ACC112 (cell line): Measurements from ENCODE around the gene AFAP1.

Experiments
- H2AFZ ChIP-seq: fragments of 200-600 bp; sonication (generic); one replicate; pipeline ENCODE4 v1.6.0; 2017; ENCODE audit warnings: antibody characterized with exemption, low read length; ENCODE audit not compliant: unreplicated experiment
- H3K27ac ChIP-seq: fragments of 200-600 bp; sonication (generic); 2 replicates; pipeline ENCODE4 v1.5.1; 2014; ENCODE audit warnings: low read depth, mild to moderate bottlenecking, antibody characterized with exemption, low read length, moderate library complexity
- H3K27me3 ChIP-seq: fragments of 200-600 bp; sonication (generic); 2 replicates; pipeline ENCODE4 v1.6.1; 2014; ENCODE audit warnings: mild to moderate bottlenecking, antibody characterized with exemption, low read length, moderate library complexity, mixed read lengths; ENCODE audit not compliant: insufficient read depth
- H3K36me3 ChIP-seq: fragments of 200-600 bp; sonication (generic); 2 replicates; pipeline ENCODE4 v1.6.1; 2016; ENCODE audit warnings: mild to moderate bottlenecking, antibody characterized with exemption, low read length, moderate library complexity, mixed read lengths; ENCODE audit not compliant: insufficient read depth
- H3K4me1 ChIP-seq: fragments of 200-600 bp; sonication (generic); one replicate; pipeline ENCODE4 v1.6.1; 2016; ENCODE audit warnings: low read length, mixed read lengths; ENCODE audit not compliant: insufficient read depth, unreplicated experiment, control insufficient read depth
- H3K4me3 ChIP-seq: fragments of 200-600 bp; sonication (generic); 2 replicates; pipeline ENCODE4 v1.5.1; 2014; ENCODE audit warnings: mild to moderate bottlenecking, low read depth, low read length
- H3K79me2 ChIP-seq: fragments of 200-600 bp; sonication (generic); one replicate; pipeline ENCODE4 v1.6.0; 2016; ENCODE audit warnings: low read length; ENCODE audit not compliant: control insufficient read depth, unreplicated experiment, insufficient read depth

AFAP1 gene

DNA sequence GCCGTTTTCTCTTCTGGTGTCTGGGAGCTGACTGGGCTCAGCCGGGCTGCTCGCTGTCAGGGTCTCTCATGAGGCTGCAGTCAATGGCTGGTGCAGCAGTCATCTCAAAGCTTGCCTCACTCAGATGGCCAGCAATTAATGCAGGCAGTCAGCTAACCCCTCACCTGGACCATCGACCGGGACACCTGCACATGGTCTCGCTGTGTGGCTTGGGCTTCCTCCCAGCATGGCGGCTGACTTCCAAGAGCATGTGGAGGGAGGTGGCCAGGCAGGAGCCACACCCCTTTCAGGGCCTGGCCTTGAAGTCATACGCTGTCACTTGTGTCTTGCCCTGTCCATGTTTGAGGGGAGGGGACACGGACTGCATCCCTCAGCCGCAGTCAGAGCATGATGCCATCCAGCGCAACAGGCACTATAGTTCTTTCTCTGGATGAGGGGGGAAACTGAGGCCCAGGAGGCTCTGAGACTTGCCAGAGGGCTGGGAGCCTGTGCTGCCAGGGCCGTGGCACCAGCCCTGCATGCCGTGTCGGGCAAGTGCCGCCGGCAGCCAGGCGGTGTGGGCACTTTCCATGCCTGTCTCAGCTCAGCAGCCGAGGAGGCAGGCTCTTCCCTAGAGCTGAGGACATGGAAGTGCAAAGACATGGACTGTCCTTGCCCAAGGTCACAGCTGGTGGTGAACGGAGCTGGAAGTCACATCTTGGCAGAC, 201.8 kb downstream of the AFAP1 start:
- no peak overlapping the region for H3K4me3 ChIP-seq
- no peak overlapping the region for H3K27ac ChIP-seq
- H3K27me3 ChIP-seq, result no peaks in the 10 kb centered on the region
- H3K79me2 ChIP-seq, result no peaks in the 10 kb centered on the region
- no peaks in the 10 kb centered on the region for H3K4me1 ChIP-seq
- H3K36me3 ChIP-seq, result no peaks in the 10 kb centered on the region
- no peak overlapping the region for H2AFZ ChIP-seq

DNA sequence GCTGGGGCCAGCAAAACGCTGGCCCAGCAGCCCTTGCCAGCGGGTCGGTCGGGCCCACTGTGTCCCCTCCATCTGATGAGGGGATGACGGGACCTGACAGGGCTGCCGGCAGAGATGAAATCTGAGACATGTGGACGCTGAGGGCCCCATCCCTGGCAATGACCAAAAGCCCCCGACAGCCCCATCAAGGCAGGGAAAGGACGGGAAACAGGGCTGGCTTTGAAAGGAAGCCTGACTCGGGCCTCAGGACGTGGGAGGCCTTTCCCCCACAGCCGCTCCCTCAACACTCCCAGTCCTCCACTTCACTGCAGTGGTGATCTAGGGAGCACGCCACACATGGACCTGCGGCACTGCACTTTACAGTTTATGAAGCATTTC, 202.4 kb downstream of the AFAP1 start:
- H3K4me1 ChIP-seq, result no peaks in the 10 kb centered on the region
- no peak overlapping the region for H3K4me3 ChIP-seq
- H2AFZ ChIP-seq, result no peak overlapping the region
- no peaks in the 10 kb centered on the region for H3K27me3 ChIP-seq
- H3K36me3 ChIP-seq, result no peaks in the 10 kb centered on the region
- H3K79me2 ChIP-seq, result no peaks in the 10 kb centered on the region
- H3K27ac ChIP-seq, result no peak overlapping the region

DNA sequence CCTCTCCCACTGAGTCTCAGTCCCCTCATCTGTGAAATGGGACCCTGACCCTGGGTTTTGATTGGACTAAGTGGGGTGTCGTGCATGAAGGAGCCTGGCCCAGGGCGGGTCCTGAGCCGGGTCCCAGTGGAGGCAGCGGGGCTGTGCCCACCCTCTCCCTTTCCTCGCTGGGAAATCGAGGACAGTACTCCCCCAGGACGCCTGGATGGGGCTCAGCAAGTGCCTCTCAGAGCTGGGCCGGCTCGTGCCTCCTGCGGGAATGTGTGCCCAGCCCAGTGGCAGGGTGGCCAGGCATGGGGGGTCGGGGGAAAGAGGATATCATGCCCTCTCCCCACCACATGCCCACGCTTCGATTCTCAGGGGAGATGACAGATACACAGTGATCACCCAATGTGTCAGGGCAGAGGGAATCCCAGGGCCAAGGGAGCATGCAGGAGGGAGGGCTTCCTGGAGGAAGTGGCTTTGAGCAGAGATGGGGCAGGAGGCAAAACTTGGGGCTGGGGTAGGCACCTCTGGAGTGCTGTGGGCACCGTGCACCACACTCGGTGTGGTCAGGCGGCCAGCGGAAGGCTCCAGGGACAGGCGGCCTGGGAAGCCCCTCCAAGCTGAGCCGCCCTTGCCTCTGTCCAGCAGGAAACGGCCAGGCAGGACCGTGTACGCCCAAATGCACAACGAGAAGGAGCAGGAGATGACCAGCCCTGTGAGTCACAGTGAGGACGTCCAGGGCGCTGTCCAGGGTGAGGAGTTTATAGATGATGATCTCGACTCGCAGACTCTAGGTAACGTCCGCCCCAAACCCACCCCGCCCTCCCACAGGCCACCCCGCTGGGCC, 203.0 kb downstream of the AFAP1 start:
- Histone ChIP-seq H3K4me3 (no peak overlapping the region), H2AFZ (no peak overlapping the region), H3K27ac (no peak overlapping the region), H3K36me3 (no peaks in the 10 kb centered on the region), H3K27me3 (no peaks in the 10 kb centered on the region), H3K79me2 (no peaks in the 10 kb centered on the region), H3K4me1 (no peaks in the 10 kb centered on the region)

DNA sequence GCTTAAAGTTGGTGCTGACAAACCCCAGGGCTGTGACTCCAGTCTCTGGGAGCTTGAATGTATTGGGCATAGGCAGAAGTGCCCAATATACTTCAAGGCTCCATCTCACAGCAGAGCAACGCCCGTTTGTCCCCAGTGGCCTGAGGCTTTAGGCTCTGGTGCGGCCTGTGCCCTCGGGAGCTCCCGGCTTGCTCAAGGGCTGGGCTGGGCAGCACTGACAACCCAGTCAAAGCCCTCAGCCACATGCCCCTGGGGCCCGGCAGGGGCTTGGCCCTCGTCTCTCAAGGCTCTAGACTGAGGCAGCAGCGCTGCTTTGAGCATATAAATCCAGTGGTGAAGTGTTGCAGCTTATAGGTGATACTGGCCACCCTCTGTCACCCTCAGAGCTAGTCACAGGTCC, 203.7 kb downstream of the AFAP1 start:
- Histone ChIP-seq H3K36me3 (no peaks in the 10 kb centered on the region), H3K79me2 (no peaks in the 10 kb centered on the region), H3K27me3 (no peaks in the 10 kb centered on the region), H3K4me1 (no peaks in the 10 kb centered on the region), H3K27ac (no peak overlapping the region), H3K4me3 (no peak overlapping the region), H2AFZ (no peak overlapping the region)

- H3K79me2 ChIP-seq, result no peaks in the 10 kb centered on the region
- no peaks in the 10 kb centered on the region for H3K4me1 ChIP-seq
- H2AFZ ChIP-seq, result no peak overlapping the region
- H3K27ac ChIP-seq, result no peak overlapping the region
- no peaks in the 10 kb centered on the region for H3K27me3 ChIP-seq
- no peak overlapping the region for H3K4me3 ChIP-seq
- H3K36me3 ChIP-seq, result no peaks in the 10 kb centered on the region
Observed at GRCh38 chr4:7735395-7735794, 204.3 kb downstream of the AFAP1 start.

DNA sequence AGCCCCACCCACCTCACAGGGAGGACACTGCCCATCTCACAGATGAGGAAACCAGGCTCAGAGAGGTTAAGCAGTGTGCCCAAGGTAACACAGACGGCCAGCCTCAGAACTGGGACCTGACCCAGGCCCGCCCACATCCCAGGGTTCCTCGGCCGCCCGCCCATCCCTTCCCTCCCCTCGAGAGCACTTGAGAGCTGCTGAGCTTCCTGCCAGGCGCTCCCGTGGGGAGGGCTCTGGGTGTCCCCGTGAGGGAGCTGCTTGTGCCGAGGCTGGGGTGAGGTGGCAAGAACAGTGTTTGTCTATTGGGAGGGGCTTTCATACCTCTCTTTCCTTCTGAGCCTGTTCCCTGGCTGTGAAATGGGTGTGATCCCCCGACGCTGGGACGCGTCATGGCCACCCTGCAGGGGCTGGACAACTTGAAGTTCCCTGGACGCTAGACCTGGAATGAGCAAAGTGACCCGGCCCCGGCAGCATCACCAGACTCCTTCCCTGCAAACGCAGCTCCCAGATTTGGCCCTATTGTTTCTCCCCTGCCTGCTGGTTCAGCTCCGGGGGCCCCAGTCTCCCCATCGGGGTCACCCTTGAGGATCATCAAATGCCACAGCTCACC, 204.9 kb downstream of the AFAP1 start:
- H3K4me1 ChIP-seq, result no peaks in the 10 kb centered on the region
- H3K27me3 ChIP-seq, result no peaks in the 10 kb centered on the region
- no peak overlapping the region for H2AFZ ChIP-seq
- H3K36me3 ChIP-seq, result no peaks in the 10 kb centered on the region
- no peak overlapping the region for H3K27ac ChIP-seq
- no peak overlapping the region for H3K4me3 ChIP-seq
- H3K79me2 ChIP-seq, result no peaks in the 10 kb centered on the region

GRCh38 chr4:7733801-7734650, 205.6 kb downstream of the AFAP1 start:
- Histone ChIP-seq H3K36me3 (no peaks in the 10 kb centered on the region), H2AFZ (no peak overlapping the region)

DNA sequence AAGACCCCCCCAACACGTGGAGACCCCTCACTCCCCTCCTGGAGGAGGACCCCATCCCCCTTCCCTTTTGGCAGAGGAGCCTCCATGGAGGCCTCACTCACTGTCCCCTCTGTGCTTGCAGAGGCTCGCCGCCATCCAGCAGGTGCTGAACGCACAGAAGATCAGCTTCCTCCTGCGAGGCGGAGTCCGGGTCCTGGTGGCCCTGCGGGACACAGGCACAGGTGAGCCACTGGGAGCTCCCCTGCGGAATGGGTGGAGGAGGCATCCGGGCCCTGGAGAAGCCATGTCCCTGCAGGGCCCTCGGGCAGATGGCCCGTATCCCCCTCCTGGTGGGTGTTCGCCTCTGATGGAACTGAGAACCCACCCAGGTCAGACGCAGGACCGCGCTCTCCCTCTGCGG, 206.5 kb downstream of the AFAP1 start:
- Histone ChIP-seq H3K4me3 (no peak overlapping the region), H3K79me2 (no peaks in the 10 kb centered on the region), H2AFZ (no peak overlapping the region), H3K27ac (no peak overlapping the region), H3K36me3 (no peaks in the 10 kb centered on the region), H3K4me1 (no peaks in the 10 kb centered on the region), H3K27me3 (no peaks in the 10 kb centered on the region)

More at GRCh38 chr4:7733801-7734650, 205.6 kb downstream of the AFAP1 start:
- Histone ChIP-seq H3K4me1 (no peaks in the 10 kb centered on the region), H3K27me3 (no peaks in the 10 kb centered on the region), H3K79me2 (no peaks in the 10 kb centered on the region), H3K4me3 (no peak overlapping the region), H3K27ac (no peak overlapping the region)

DNA sequence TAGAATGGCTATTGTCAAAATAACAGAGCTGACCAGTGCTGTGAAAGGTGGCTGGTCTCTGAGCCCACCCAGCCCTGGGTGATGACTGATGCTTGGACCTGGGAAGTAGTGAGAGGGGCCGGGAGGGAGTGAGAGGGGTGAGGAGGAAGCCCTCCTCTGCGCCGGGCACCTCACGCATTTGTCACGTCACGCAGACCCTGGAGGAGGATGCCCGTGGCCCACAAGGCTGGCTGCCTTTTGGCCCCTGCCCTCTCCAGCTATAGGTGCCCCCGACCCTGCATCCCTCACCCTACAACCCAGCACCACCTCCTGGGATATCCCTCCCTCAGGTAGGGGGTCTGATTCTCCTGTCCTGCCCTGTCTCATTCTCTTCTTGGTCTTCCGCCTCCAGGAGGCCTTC, 207.4 kb downstream of the AFAP1 start:
- H3K4me1 ChIP-seq, result no peaks in the 10 kb centered on the region

DNA sequence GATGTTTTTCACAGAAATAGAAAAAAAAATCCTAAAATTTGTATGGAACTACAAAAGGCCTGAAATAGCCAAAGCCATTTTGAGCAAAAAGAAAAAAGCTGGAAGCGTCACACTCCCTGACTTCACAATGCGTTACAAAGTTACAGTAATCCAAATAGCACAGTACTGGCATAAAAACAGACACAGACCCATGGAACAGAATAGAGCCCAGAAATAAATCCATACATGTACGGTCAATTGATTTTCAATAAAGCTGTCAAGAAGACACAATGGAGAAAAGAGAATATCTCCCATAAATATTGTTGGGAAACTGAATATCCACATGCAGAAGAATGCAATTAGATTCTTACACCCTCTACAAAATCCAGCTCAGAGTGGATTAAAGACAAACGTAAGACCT, 208.2 kb downstream of the AFAP1 start:
- Histone ChIP-seq H3K27ac (no peak overlapping the region), H3K79me2 (no peaks in the 10 kb centered on the region), H3K4me3 (no peak overlapping the region), H3K36me3 (no peaks in the 10 kb centered on the region), H3K27me3 (no peaks in the 10 kb centered on the region), H2AFZ (no peak overlapping the region), H3K4me1 (no peaks in the 10 kb centered on the region)

More for the DNA sequence above, 207.4 kb downstream of the AFAP1 start:
- H3K36me3 ChIP-seq, result no peaks in the 10 kb centered on the region
- H3K79me2 ChIP-seq, result no peaks in the 10 kb centered on the region
- H2AFZ ChIP-seq, result no peak overlapping the region
- no peak overlapping the region for H3K27ac ChIP-seq
- no peaks in the 10 kb centered on the region for H3K27me3 ChIP-seq
- H3K4me3 ChIP-seq, result no peak overlapping the region
